Progenitor cell of endocrine pancreas (in vitro differentiated cells): Measurements from ENCODE around the gene TPI1. TPM values are rescaled to one million over a fixed set of nuclear protein-coding genes. Genes with fewer than 3 reads are reported as not detected.

Source experiments
- DNase-seq: peaks from one replicate; pipeline ENCODE4 v3.0.0; 2021; ENCODE audit warnings: low spot score; ENCODE audit not compliant: unreplicated experiment
- H3K27ac Mint-ChIP-seq: 2 replicates; pipeline ENCODE4 v1.8.0; 2021; ENCODE audit warnings: mild to moderate bottlenecking, moderate library complexity, mixed read lengths
- H3K27me3 Mint-ChIP-seq: 2 replicates; pipeline ENCODE4 v1.8.0; 2021; ENCODE audit warnings: mixed read lengths
- H3K36me3 Mint-ChIP-seq: 2 replicates; pipeline ENCODE4 v1.8.0; 2022; ENCODE audit warnings: mixed read lengths; ENCODE audit not compliant: insufficient read depth
- H3K4me1 Mint-ChIP-seq: 2 replicates; pipeline ENCODE4 v1.8.0; 2021; ENCODE audit warnings: low read depth, mixed read lengths
- H3K4me3 Mint-ChIP-seq: 2 replicates; pipeline ENCODE4 v1.8.0; 2021; ENCODE audit warnings: low read depth, mild to moderate bottlenecking, moderate library complexity, mixed read lengths
- H3K9me3 Mint-ChIP-seq: 2 replicates; pipeline ENCODE4 v1.8.0; 2021; ENCODE audit warnings: low read depth, mixed read lengths
- CTCF ChIP-seq: fragments of 200-600 bp; sonication (generic); IDR thresholded peaks from one replicate; pipeline ENCODE4 v1.5.0; 2021; ENCODE audit warnings: antibody characterized with exemption, mild to moderate bottlenecking; ENCODE audit not compliant: unreplicated experiment
- total RNA-seq: library from RNA; stranded (reverse); gene quantifications from 2 replicates; pipeline ENCODE4 v1.2.1, GENCODE V29; 2021

TPI1 gene
- total RNA-seq, 1 donor from 2014 or later = 498 TPM

- H3K9me3 Mint-ChIP-seq = no peaks in the 10 kb centered on the region
- no peak for DNase-seq
- no peak for TF ChIP-seq CTCF
- no peak overlapping the region for H3K27ac Mint-ChIP-seq
- no peaks in the 10 kb centered on the region for H3K27me3 Mint-ChIP-seq
- H3K36me3 Mint-ChIP-seq = peaks cover 14% of the 10 kb centered on the region
- H3K4me1 Mint-ChIP-seq = peaks cover 2% of the 10 kb centered on the region
- no peak overlapping the region for H3K4me3 Mint-ChIP-seq
These were observed 32.5 kb upstream of the TPI1 start for GRCh38 chr12:6834873-6835272.

- no peak for DNase-seq
- TF ChIP-seq CTCF = no peak
- no peaks in the 10 kb centered on the region for H3K9me3 Mint-ChIP-seq
- H3K27ac Mint-ChIP-seq = no peak overlapping the region
- H3K27me3 Mint-ChIP-seq = no peaks in the 10 kb centered on the region
- H3K4me1 Mint-ChIP-seq = peaks cover 3% of the 10 kb centered on the region
- no peak overlapping the region for H3K4me3 Mint-ChIP-seq
- H3K36me3 Mint-ChIP-seq = peaks cover 13% of the 10 kb centered on the region
These were observed 30.5 kb upstream of the TPI1 start for GRCh38 chr12:6836851-6837250.

GRCh38 chr12:6837370-6838060 is 29.8 kb upstream of the TPI1 start:
- H3K9me3 Mint-ChIP-seq = no peaks in the 10 kb centered on the region
- no peak overlapping the region for H3K4me3 Mint-ChIP-seq
- H3K4me1 Mint-ChIP-seq = peaks cover 6% of the 10 kb centered on the region
- no peak overlapping the region for H3K27ac Mint-ChIP-seq
- no peak for TF ChIP-seq CTCF
- no peaks in the 10 kb centered on the region for H3K27me3 Mint-ChIP-seq
- H3K36me3 Mint-ChIP-seq = peaks cover 13% of the 10 kb centered on the region
- DNase-seq = no peak

GRCh38 chr12:6838854-6839253 is 28.5 kb upstream of the TPI1 start:
- Mint-ChIP-seq H3K9me3 (no peaks in the 10 kb centered on the region), H3K27me3 (no peaks in the 10 kb centered on the region), H3K4me1 (peaks cover 7% of the 10 kb centered on the region), H3K4me3 (no peak overlapping the region), H3K27ac (no peak overlapping the region), H3K36me3 (peaks cover 9% of the 10 kb centered on the region)
- no peak for DNase-seq
- no peak for TF ChIP-seq CTCF

- Mint-ChIP-seq H3K36me3 (peaks cover 7% of the 10 kb centered on the region), H3K4me3 (no peak overlapping the region), H3K27me3 (no peaks in the 10 kb centered on the region), H3K4me1 (peaks cover 7% of the 10 kb centered on the region), H3K27ac (peak overlapping the region; percentile 84), H3K9me3 (no peaks in the 10 kb centered on the region)
- TF ChIP-seq CTCF = no peak
- DNase-seq = no peak
These were observed 27.7 kb upstream of the TPI1 start for GRCh38 chr12:6839482-6840201.
